Uterus (tissue), 2 donors: Measurements from ENCODE around the gene TYRO3.

Experiments
- POLR2A ChIP-seq, 2 donors: fragments of 450-650 bp; IDR thresholded peaks; one replicate each; pipeline ENCODE4 v1.6.1; 2016; ENCODE audit warnings: antibody characterized with exemption in 2 of 2, mild to moderate bottlenecking in 1 of 2, moderate library complexity in 1 of 2
- TF ChIP-seq, protein P1 (sequence below), 4 experiments: fragments of 200-600 bp in 2 of 4; fragments of 450-650 bp in 2 of 4; sonication (generic) in 2 of 4; IDR thresholded peaks; one replicate each; pipeline ENCODE4 v1.5.1; 2016 to 2019; ENCODE audit warnings: antibody characterized with exemption in 4 of 4, mild to moderate bottlenecking in 2 of 4, moderate library complexity in 1 of 4

DNA sequence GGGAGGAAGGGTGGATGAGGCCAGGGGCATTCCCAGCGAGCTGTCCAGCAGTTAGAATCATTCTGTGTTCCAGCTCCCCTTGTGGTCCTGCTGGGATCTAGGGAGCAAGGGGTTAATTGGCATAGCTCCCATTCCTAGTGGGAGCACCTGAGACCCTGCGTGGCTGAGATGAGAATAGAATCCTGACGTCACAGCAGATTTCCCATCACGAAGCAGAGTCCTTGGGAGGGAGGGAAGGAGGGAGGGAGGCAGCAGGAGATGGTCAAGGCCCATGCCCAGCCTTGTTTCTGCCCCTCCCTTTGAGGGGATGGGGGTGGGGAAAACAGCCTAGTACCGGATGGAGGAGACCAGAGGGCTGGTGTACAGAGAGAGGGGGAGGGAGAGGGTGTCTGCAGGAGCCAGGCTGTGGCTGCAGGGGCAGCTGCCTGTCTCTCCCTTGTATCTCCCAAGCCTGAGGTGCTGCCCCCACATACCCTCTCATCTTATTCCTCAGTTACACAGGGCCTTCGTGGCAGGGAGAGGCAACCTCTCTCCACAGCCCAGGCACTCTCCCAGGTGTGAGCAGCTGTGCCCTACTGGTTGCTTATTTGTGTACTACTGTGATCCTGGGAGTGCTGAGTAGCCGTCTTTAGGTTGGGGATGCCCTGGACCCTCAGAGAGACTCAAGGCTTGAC lies 5.4 kb downstream of the TYRO3 start:
- TF ChIP-seq, protein P1, sequence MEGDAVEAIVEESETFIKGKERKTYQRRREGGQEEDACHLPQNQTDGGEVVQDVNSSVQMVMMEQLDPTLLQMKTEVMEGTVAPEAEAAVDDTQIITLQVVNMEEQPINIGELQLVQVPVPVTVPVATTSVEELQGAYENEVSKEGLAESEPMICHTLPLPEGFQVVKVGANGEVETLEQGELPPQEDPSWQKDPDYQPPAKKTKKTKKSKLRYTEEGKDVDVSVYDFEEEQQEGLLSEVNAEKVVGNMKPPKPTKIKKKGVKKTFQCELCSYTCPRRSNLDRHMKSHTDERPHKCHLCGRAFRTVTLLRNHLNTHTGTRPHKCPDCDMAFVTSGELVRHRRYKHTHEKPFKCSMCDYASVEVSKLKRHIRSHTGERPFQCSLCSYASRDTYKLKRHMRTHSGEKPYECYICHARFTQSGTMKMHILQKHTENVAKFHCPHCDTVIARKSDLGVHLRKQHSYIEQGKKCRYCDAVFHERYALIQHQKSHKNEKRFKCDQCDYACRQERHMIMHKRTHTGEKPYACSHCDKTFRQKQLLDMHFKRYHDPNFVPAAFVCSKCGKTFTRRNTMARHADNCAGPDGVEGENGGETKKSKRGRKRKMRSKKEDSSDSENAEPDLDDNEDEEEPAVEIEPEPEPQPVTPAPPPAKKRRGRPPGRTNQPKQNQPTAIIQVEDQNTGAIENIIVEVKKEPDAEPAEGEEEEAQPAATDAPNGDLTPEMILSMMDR (IDR thresholded peaks at IDR 0.05) = no peak
- no peak for TF ChIP-seq POLR2A (IDR thresholded peaks at IDR 0.05)
